Psoas muscle (tissue), 8 donors: Measurements from ENCODE around the gene EFNA2. TPM values are rescaled to one million over a fixed set of nuclear protein-coding genes. Genes with fewer than 3 reads are reported as not detected.

Source experiments
- ATAC-seq, 4 donors: fragments of 200-7000 bp; cut with Tn5 transposase; one replicate each; pipeline ENCODE4 v1.9.1; 2020; ENCODE audit warnings: moderate library complexity in 3 of 4, mild to moderate bottlenecking in 2 of 4
- DNase-seq, 2 donors: peaks; one replicate each; pipeline ENCODE4 v3.0.0-alpha.2; 2020
- H3K27ac ChIP-seq: fragments of 200-600 bp; one replicate; pipeline ENCODE4 v1.8.0; 2022
- H3K27me3 ChIP-seq, 3 donors: fragments of 200-600 bp in 1 of 3; one replicate each; pipeline versions ENCODE4 v1.6.1 to v1.8.0; 2013 to 2022; ENCODE audit warnings: low read length in 2 of 3, mild to moderate bottlenecking in 2 of 3, moderate library complexity in 1 of 3; ENCODE audit not compliant: insufficient read depth in 3 of 3
- H3K36me3 ChIP-seq, 2 donors: fragments of 200-600 bp in 1 of 2; one replicate each; pipeline versions ENCODE4 v1.6.1 to v1.8.0; 2013 to 2022; ENCODE audit warnings: low read depth in 1 of 2, mild to moderate bottlenecking in 1 of 2, moderate library complexity in 1 of 2; ENCODE audit not compliant: insufficient read depth in 1 of 2
- H3K4me1 ChIP-seq: fragments of 200-600 bp; one replicate; pipeline ENCODE4 v1.8.0; 2022
- H3K4me3 ChIP-seq: fragments of 200-600 bp; one replicate; pipeline ENCODE4 v1.8.0; 2022; ENCODE audit warnings: mild to moderate bottlenecking
- H3K9me3 ChIP-seq: fragments of 200-600 bp; one replicate; pipeline ENCODE4 v1.8.0; 2022
- WGBS, 3 donors: extraction: QIAGEN DNeasy Blood & Tissue Kit; methylation state at CpG; one replicate each; pipeline versions ENCODE4 v1.1.6 to v1.1.7; 2013; 5-methylcytosine and 5-hydroxymethylcytosine counted together
- intact Hi-C, 2 donors: fragments of 100-400 bp; cut with DNase I; formaldehyde crosslinking; loops; one replicate each; pipeline versions ENCODE4 v1.11.0 to v1.14.2; 2022
- polyA plus RNA-seq, 3 donors: library from polyadenylated mRNA; stranded (reverse); fragments of 200-250 nt; gene quantifications; one replicate each; pipeline ENCODE4 v1.2.3, GENCODE V29; 2013
- total RNA-seq, 4 donors: library from RNA; stranded (reverse); fragmentation: NEBNext Ultra II Directional in 2 of 4; extraction: Animal tissue kit (Norgen Biotek cat#: 25700) in 2 of 4; gene quantifications; one replicate each; pipeline versions ENCODE4 v1.2.1 to v1.2.4, GENCODE V29; 2021 to 2023
- TF ChIP-seq, protein P1 (sequence below): fragments of 200-600 bp; IDR thresholded peaks from one replicate; pipeline ENCODE4 v1.8.0; 2022; ENCODE audit warnings: antibody characterized with exemption
- donor health status: healthy with polysubstance abuse.
- donor health status: DM: no; HTN: no; CAD: no; lungs with moderate emphysema.
- donor health status: Bipolar disorder and iron deficiency.
- donor health status: healthy.
- donor health status: DM: yes; HTN: yes; CAD: no.
- donor health status: DM: no; HTN: no; CAD: no.
- donor health status: DM: no; HTN: no; CAD: no.
- donor health status: DM: yes; HTN: yes; CAD: no.

Gene EFNA2
- total and polyA plus RNA-seq, 7 donors: not detected

DNA sequence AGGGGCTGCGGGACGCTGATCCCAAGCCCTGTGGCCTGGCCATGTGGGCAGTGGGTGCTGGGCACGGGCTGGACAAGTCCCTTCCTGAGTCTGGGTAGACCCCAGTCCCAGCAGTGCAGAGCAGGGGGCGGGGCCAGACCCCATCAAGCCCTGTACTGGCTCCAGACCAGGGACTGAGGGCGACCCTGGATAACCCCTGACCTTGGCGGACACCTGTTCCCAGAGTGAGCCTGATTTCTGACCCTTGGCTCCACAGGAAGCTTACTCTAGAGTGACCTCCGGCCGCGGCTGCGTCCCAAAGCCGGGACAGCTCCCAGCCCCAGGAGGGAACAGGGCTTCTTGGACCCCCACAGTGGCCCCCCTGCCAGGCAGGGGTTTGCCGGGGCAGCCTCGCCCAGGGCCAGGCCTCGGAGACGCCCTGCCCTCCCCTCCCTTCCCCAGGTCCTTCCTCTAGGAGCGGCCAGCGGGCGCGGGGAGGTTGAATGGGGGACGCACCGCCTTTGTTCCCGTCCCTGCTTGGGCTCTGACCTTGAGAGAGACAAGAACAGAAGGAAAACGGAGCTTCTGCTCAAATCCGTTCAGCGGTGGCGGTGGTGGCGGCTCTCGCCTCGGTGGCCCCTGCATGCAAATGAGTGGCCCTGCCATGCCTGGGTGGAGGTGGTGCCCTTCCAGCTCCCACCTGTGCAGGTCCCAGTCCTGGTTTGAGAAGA is 2.3 kb upstream of the EFNA2 start:
- Histone ChIP-seq H3K27me3 (peaks cover 0 to 39% (median 28%) of the 10 kb centered on the region in 3 donors), H3K9me3 (no peaks in the 10 kb centered on the region), H3K4me3 (no peak overlapping the region), H3K36me3 (peaks cover 0 to 25% of the 10 kb centered on the region in 2 donors), H3K27ac (no peak overlapping the region), H3K4me1 (peaks cover 5% of the 10 kb centered on the region)
- 42 to 63% (median 60%) methylated on average over 18 to 28 of the region's 29 CpGs for WGBS, 3 donors
- intact Hi-C loops: loop anchor here (5.0 to 10.0 kb wide), 3 partner anchors 161 to 241 kb away; partner anchors contain the start of genes ADAMTSL5 (in 1 of the 2) and PLK5 (in 1 of the 2)
- TF ChIP-seq, protein P1, sequence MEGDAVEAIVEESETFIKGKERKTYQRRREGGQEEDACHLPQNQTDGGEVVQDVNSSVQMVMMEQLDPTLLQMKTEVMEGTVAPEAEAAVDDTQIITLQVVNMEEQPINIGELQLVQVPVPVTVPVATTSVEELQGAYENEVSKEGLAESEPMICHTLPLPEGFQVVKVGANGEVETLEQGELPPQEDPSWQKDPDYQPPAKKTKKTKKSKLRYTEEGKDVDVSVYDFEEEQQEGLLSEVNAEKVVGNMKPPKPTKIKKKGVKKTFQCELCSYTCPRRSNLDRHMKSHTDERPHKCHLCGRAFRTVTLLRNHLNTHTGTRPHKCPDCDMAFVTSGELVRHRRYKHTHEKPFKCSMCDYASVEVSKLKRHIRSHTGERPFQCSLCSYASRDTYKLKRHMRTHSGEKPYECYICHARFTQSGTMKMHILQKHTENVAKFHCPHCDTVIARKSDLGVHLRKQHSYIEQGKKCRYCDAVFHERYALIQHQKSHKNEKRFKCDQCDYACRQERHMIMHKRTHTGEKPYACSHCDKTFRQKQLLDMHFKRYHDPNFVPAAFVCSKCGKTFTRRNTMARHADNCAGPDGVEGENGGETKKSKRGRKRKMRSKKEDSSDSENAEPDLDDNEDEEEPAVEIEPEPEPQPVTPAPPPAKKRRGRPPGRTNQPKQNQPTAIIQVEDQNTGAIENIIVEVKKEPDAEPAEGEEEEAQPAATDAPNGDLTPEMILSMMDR: no peak
- ATAC-seq (no peak), DNase-seq (no peak)

DNA sequence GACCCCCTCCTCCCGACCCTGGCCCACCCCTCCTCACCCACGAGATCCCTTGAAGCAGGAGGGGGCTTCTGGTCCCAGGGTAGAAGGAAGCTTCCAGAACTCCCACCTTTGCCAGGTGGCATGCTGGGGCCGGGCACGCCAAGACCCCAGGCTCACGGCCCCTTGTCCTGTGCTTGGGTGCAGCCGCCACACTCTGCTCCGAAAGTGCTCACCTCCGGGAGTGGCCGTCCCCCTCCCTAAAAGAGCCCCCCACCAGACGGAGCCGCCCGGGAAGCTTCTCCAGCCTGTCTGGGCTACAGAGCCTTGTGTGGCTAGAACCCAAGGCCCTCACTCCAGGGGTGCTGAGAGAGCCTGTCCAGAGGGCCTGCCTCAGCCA is 1.8 kb upstream of the EFNA2 start:
- TF ChIP-seq, protein P1: no peak
- 73 to 82% (median 81%) methylated on average over 8 to 12 of the region's 12 CpGs for WGBS, 3 donors

DNA sequence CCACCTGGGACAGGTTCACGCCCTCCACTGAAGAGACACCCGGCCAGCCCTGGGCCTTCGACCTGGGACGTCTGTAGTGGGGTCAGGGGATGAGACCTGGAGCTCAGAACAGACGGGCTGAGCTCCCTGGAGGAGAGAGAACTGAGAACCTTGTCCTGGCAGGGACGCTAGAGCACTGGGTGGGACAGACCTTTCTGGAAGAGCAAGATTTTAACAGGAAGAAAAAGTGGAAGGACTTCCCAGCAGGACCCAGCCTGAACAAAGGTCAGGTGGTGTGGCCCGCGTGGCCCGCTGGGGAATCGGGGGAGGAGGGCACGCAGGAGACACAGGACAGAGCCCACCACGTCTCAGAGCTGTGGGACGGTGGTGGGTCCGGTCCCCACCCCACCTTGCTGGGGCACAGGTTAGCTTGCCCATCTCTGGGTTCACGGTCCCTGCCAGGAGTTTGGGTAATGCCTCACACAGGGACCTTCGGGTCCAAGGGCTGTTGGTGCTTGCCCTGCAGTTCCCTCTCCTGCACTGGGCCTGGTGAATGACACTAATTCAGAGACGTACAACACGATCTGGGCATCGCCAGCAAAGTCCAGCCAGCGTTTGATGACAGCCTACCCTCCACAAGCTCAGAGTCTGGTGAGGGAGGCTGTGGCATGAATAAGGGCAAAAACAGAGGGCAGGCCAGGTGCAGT is 1.2 kb upstream of the EFNA2 start:
- intact Hi-C loops: loop anchor here (5.0 to 10.0 kb wide), 3 partner anchors 160 to 240 kb away; partner anchors contain the start of genes ADAMTSL5 (in 1 of the 2) and PLK5 (in 1 of the 2)
- H3K4me3 ChIP-seq: no peak overlapping the region
- DNase-seq (no peak), ATAC-seq (no peak)
- H3K9me3 ChIP-seq: no peaks in the 10 kb centered on the region
- TF ChIP-seq, protein P1: no peak
- no peak overlapping the region for H3K27ac ChIP-seq
- H3K27me3 ChIP-seq: peaks cover 0 to 49% (median 31%) of the 10 kb centered on the region in 3 donors
- H3K4me1 ChIP-seq: peaks cover 5% of the 10 kb centered on the region
- H3K36me3 ChIP-seq: peaks cover 0 to 14% of the 10 kb centered on the region in 2 donors
- 72 to 85% (median 75%) methylated on average over 20 of the region's 20 CpGs for WGBS, 3 donors

More for the DNA sequence above, 1.8 kb upstream of the EFNA2 start:
- intact Hi-C loops: loop anchor here (5.0 to 10.0 kb wide), 3 partner anchors 161 to 241 kb away; partner anchors contain the start of genes ADAMTSL5 (in 1 of the 2) and PLK5 (in 1 of the 2)
- Histone ChIP-seq H3K27ac (no peak overlapping the region), H3K4me1 (peaks cover 5% of the 10 kb centered on the region), H3K27me3 (peaks cover 0 to 44% (median 29%) of the 10 kb centered on the region in 3 donors), H3K9me3 (no peaks in the 10 kb centered on the region), H3K4me3 (no peak overlapping the region), H3K36me3 (peaks cover 0 to 20% of the 10 kb centered on the region in 2 donors)
- DNase-seq (no peak), ATAC-seq (no peak)

DNA sequence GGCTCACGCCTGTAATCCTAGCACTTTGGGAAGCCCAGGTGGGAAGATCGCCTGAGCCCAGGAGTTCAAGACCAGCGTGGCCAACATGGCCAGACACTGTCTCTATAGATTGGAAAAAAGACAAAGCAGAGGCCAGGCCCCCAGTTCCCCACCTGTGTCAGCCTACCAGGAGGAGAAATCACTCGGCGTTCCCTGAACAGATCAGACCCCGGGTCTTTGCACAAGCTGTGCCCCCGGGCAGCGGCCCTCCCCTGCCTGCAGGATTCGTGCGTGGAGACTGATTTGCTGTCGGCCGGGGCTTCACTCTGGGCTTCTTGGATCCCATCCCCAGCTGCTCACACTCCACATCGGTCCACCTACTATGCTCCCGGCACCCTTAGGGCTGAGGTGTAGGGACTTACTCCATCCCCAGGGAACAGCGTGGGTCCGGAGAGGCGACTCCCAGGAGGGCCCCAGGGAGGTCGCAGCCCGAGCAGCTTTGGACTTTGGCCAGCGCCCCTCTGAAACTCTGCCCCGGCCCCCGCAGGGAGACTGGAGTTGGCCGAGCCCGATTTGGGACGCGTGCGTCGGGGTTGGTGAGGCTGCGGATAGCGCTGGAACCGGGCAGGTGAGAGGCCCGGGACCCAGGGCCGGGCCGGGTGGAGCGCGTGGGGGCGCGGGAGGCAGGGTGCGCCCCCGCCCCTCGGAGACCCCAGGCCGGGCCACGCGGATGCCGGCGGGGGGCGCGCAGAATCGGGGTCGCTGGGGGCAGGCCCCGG is 515 bp upstream of the EFNA2 start:
- H3K27ac ChIP-seq: no peak overlapping the region
- no peaks in the 10 kb centered on the region for H3K9me3 ChIP-seq
- intact Hi-C loops: loop anchor here (5.0 to 10.0 kb wide), 3 partner anchors 160 to 240 kb away; partner anchors contain the start of genes ADAMTSL5 (in 1 of the 2) and PLK5 (in 1 of the 2)
- no peak for DNase-seq
- WGBS, 3 donors: 16 to 37% (median 22%) methylated on average over 26 to 51 of the region's 51 CpGs
- H3K4me1 ChIP-seq: peaks cover 5% of the 10 kb centered on the region
- TF ChIP-seq, protein P1: no peak
- ATAC-seq: no peak
- peaks cover 0 to 57% (median 31%) of the 10 kb centered on the region in 3 donors for H3K27me3 ChIP-seq
- H3K36me3 ChIP-seq: peaks cover 0 to 7% of the 10 kb centered on the region in 2 donors
- H3K4me3 ChIP-seq: no peak overlapping the region
